OCI-LY3 (cell line): ENCODE results near the gene EXOC6.

Experiments used
- EZH2phosphoT487 ChIP-seq: fragments of 200-600 bp; shearing (Covaris generic); IDR thresholded peaks from 2 replicates; pipeline ENCODE4 v1.6.1; 2018; ENCODE audit warnings: antibody characterized with exemption, mixed run types, low read depth
- TF ChIP-seq, protein P1 (sequence below): fragments of 200-600, 300-600 bp; sonication (generic); IDR thresholded peaks from 2 replicates; pipeline ENCODE4 v1.5.1; 2014; ENCODE audit warnings: antibody characterized with exemption, low read length, low read depth

DNA sequence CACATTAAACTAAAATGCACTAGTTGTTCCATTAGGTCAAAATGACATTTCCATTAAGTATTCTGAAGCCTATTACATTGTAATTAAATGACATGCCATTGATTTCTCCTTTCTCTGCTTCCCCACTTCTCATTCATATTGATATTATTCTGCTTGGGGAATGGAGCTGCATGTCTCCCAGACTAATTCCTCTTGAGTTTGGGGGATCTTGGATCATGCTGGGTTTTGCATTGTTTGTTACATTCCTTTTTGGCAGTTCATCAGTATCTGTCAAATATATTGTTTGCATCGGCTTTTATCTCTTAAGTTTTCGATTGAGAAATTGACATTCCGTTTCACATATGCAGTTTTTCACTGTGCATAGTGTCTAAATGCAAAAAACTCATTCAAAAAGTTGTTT is 147.2 kb downstream of the EXOC6 start:
- TF ChIP-seq EZH2phosphoT487 = no peak
- TF ChIP-seq, protein P1, sequence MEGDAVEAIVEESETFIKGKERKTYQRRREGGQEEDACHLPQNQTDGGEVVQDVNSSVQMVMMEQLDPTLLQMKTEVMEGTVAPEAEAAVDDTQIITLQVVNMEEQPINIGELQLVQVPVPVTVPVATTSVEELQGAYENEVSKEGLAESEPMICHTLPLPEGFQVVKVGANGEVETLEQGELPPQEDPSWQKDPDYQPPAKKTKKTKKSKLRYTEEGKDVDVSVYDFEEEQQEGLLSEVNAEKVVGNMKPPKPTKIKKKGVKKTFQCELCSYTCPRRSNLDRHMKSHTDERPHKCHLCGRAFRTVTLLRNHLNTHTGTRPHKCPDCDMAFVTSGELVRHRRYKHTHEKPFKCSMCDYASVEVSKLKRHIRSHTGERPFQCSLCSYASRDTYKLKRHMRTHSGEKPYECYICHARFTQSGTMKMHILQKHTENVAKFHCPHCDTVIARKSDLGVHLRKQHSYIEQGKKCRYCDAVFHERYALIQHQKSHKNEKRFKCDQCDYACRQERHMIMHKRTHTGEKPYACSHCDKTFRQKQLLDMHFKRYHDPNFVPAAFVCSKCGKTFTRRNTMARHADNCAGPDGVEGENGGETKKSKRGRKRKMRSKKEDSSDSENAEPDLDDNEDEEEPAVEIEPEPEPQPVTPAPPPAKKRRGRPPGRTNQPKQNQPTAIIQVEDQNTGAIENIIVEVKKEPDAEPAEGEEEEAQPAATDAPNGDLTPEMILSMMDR = no peak
